HCT116 (cell line): ENCODE measurements around the gene PC. TPM values are rescaled to one million over a fixed set of nuclear protein-coding genes. Genes with fewer than 3 reads are reported as not detected.

Experiments
- ATAC-seq: fragments of 200-7000 bp; cut with Tn5 transposase; 2 replicates; pipeline ENCODE4 v1.9.1; 2020; ENCODE audit warnings: mild to moderate bottlenecking, moderate library complexity
- BruUV-seq: library from RNA; stranded (reverse); fragments of 400-500 nt; replicated peaks from 2 replicates; lab custom pipeline; 2021; lab: Mats Ljungman, UMichigan
- CTCF ChIA-PET: fragments of 300-600 bp; sonication (Branson Sonifier 250); formaldehyde crosslinking; loops from one replicate; lab custom pipeline; 2021; ENCODE audit warnings: antibody characterized with exemption; lab: Charles Lee
- POLR2A ChIA-PET: fragments of 300-600, 350-600 bp; sonication (Branson Sonifier 250); formaldehyde crosslinking; loops from one replicate; lab custom pipeline; 2021; ENCODE audit warnings: antibody characterized with exemption; lab: Charles Lee
- RAD21 ChIA-PET, 2 experiments: fragments of 300-600 bp; sonication (Branson Sonifier 250); formaldehyde crosslinking; loops; one replicate each; lab custom pipeline; 2023; ENCODE audit warnings: low total read pairs in 2 of 2; ENCODE audit not compliant: uncharacterized antibody in 2 of 2, unreplicated experiment in 2 of 2, low non-redundant PET in 1 of 2; lab: Charles Lee
- DNase-seq: peaks from one replicate; pipeline ENCODE4 v3.0.0-alpha.2; 2010; ENCODE audit warnings: low read depth, low spot score
- H2AFZ ChIP-seq: fragments of 200-600 bp; shearing (Covaris generic), sonication (generic); 2 replicates; pipeline ENCODE4 v1.6.1; 2017; ENCODE audit warnings: low read depth, mixed run types, mixed read lengths, antibody characterized with exemption, low read length; ENCODE audit not compliant: poor library complexity, severe bottlenecking
- H3K27ac ChIP-seq: 2 replicates; pipeline ENCODE4 v1.5.1; 2012; ENCODE audit warnings: low read depth, low read length
- H3K27me3 ChIP-seq: fragments of 200-600 bp; sonication (generic); 2 replicates; pipeline ENCODE4 v1.6.1; 2016; ENCODE audit warnings: mixed run types, low read length, mixed read lengths; ENCODE audit not compliant: insufficient read depth
- H3K36me3 ChIP-seq, 2 experiments: fragments of 200-500 bp in 1 of 2; fragments of 200-600 bp in 1 of 2; sonication (Bioruptor generic) in 1 of 2; sonication (generic) in 1 of 2; 2 replicates each; pipeline versions ENCODE4 v1.5.1 to v1.6.1; 2014 to 2016; ENCODE audit warnings: low read length in 2 of 2, inconsistent platforms in 1 of 2, mixed read lengths in 1 of 2, mixed run types in 1 of 2; ENCODE audit not compliant: insufficient read depth in 2 of 2, control insufficient read depth in 1 of 2
- H3K4me1 ChIP-seq, 2 experiments: fragments of 200-600 bp in 1 of 2; sonication (generic) in 1 of 2; 2 replicates each; pipeline versions ENCODE4 v1.5.1 to v1.6.1; 2012 to 2017; ENCODE audit warnings: low read length in 2 of 2, inconsistent platforms in 1 of 2, mild to moderate bottlenecking in 1 of 2, mixed read lengths in 1 of 2, mixed run types in 1 of 2, moderate library complexity in 1 of 2; ENCODE audit not compliant: insufficient read depth in 2 of 2, control insufficient read depth in 1 of 2
- H3K4me2 ChIP-seq: fragments of 200-600 bp; sonication (generic); 2 replicates; pipeline ENCODE4 v1.6.1; 2017; ENCODE audit warnings: mixed run types, low read length, mixed read lengths
- H3K4me3 ChIP-seq, 2 experiments: fragments of 200-600 bp in 1 of 2; sonication (generic) in 1 of 2; replicated peaks in 1 of 2; 2 replicates each; pipeline ENCODE4 v1.5.1; 2011 to 2016; ENCODE audit warnings: low read length in 2 of 2, control low read depth in 1 of 2, low read depth in 1 of 2, mild to moderate bottlenecking in 1 of 2, mixed read lengths in 1 of 2, mixed run types in 1 of 2
- H3K79me2 ChIP-seq: fragments of 200-600 bp; sonication (generic); 2 replicates; pipeline ENCODE4 v1.6.1; 2017; ENCODE audit warnings: mild to moderate bottlenecking, mixed run types, low read length, moderate library complexity, mixed read lengths; ENCODE audit not compliant: insufficient read depth
- H3K9ac ChIP-seq: fragments of 200-600 bp; sonication (generic); 2 replicates; pipeline ENCODE4 v1.6.1; 2016; ENCODE audit warnings: low read length, mixed read lengths
- H3K9me2 ChIP-seq: fragments of 200-600 bp; sonication (generic), shearing (Covaris generic); 2 replicates; pipeline ENCODE4 v1.6.1; 2017; ENCODE audit warnings: mixed run types, mild to moderate bottlenecking, moderate library complexity; ENCODE audit not compliant: insufficient read depth
- H3K9me3 ChIP-seq, 2 experiments: fragments of 200-500 bp in 1 of 2; fragments of 200-600 bp in 1 of 2; sonication (Bioruptor generic) in 1 of 2; sonication (generic) in 1 of 2; 2 replicates each; pipeline ENCODE4 v1.6.1; 2014 to 2017; ENCODE audit warnings: low read length in 2 of 2, mixed read lengths in 2 of 2, inconsistent platforms in 1 of 2, low read depth in 1 of 2, mild to moderate bottlenecking in 1 of 2, mixed run types in 1 of 2, moderate library complexity in 1 of 2; ENCODE audit not compliant: control insufficient read depth in 1 of 2, insufficient read depth in 1 of 2
- H4K20me1 ChIP-seq: fragments of 200-600 bp; sonication (generic), shearing (Covaris generic); 2 replicates; pipeline ENCODE4 v1.6.1; 2017; ENCODE audit warnings: mixed run types, mild to moderate bottlenecking, moderate library complexity; ENCODE audit not compliant: insufficient read depth
- ATF3 ChIP-seq: IDR thresholded peaks from 2 replicates; pipeline ENCODE4 v1.6.1; 2012
- CEBPB ChIP-seq: IDR thresholded peaks from 2 replicates; pipeline ENCODE4 v1.6.1; 2012; ENCODE audit warnings: low read depth
- CTCF ChIP-seq, 3 experiments: fragments of 200-600 bp in 1 of 3; sonication (generic) in 1 of 3; IDR thresholded peaks in 2 of 3; conservative IDR thresholded peaks in 1 of 3; 2 replicates each; pipeline ENCODE4 v1.5.1; 2012 to 2017; ENCODE audit warnings: low read depth in 2 of 3, low read length in 2 of 3, antibody characterized with exemption in 1 of 3, borderline replicate concordance in 1 of 3, control low read depth in 1 of 3, mild to moderate bottlenecking in 1 of 3, mixed read lengths in 1 of 3, mixed run types in 1 of 3, moderate library complexity in 1 of 3; ENCODE audit not compliant: insufficient read depth in 1 of 3
- ELF1 ChIP-seq: IDR thresholded peaks from 2 replicates; pipeline ENCODE4 v1.6.1; 2012; ENCODE audit warnings: low read depth, borderline replicate concordance
- EZH2phosphoT487 ChIP-seq: fragments of 200-600 bp; IDR thresholded peaks from 2 replicates; pipeline ENCODE4 v1.6.1; 2018; ENCODE audit warnings: antibody characterized with exemption, borderline replicate concordance
- FOSL1 ChIP-seq: IDR thresholded peaks from 2 replicates; pipeline ENCODE4 v1.6.1; 2012; ENCODE audit warnings: low read depth
- JUND ChIP-seq: IDR thresholded peaks from 2 replicates; pipeline ENCODE4 v1.6.1; 2012
- MAX ChIP-seq: IDR thresholded peaks from 2 replicates; pipeline ENCODE4 v1.6.1; 2012
- POLR2A ChIP-seq: IDR thresholded peaks from 2 replicates; pipeline ENCODE4 v1.7.0; 2011; ENCODE audit warnings: borderline replicate concordance; ENCODE audit not compliant: insufficient read depth, insufficient read length; ENCODE audit errors: extremely low read depth
- POLR2AphosphoS5 ChIP-seq: IDR thresholded peaks from 2 replicates; pipeline ENCODE4 v1.6.1; 2011; ENCODE audit warnings: mild to moderate bottlenecking, low read depth, low read length, moderate library complexity
- RAD21 ChIP-seq: IDR thresholded peaks from 2 replicates; pipeline ENCODE4 v1.6.1; 2012; ENCODE audit warnings: low read depth, mild to moderate bottlenecking
- SIN3A ChIP-seq: IDR thresholded peaks from 2 replicates; pipeline ENCODE4 v1.6.1; 2012; ENCODE audit warnings: low read depth
- SP1 ChIP-seq: IDR thresholded peaks from 2 replicates; pipeline ENCODE4 v1.6.1; 2012; ENCODE audit warnings: low read depth
- TCF7L2 ChIP-seq: IDR thresholded peaks from 2 replicates; pipeline ENCODE4 v1.7.0; 2011; ENCODE audit warnings: borderline replicate concordance, inconsistent platforms; ENCODE audit not compliant: insufficient read depth, insufficient read length; ENCODE audit errors: extremely low read depth
- ZBTB33 ChIP-seq: IDR thresholded peaks from 2 replicates; pipeline ENCODE4 v1.6.1; 2011; ENCODE audit warnings: mild to moderate bottlenecking, low read length, moderate library complexity; ENCODE audit not compliant: insufficient replicate concordance; ENCODE audit errors: extremely low read depth
- ZFX ChIP-seq: fragments of 450-650 bp; IDR thresholded peaks from 2 replicates; pipeline ENCODE4 v1.6.1; 2017
- ZNF274 ChIP-seq: fragments of 200-500 bp; sonication (Bioruptor generic); IDR thresholded peaks from 2 replicates; pipeline ENCODE4 v1.6.1; 2014; ENCODE audit warnings: mild to moderate bottlenecking, low read depth, low read length, inconsistent platforms
- intact Hi-C: fragments of 100-400 bp; cut with micrococcal nuclease; formaldehyde crosslinking; loops from 2 replicates; pipeline ENCODE4 v1.10.0; 2022
- total RNA-seq: library from RNA; stranded (reverse); gene quantifications from one replicate; pipeline ENCODE4 v1.2.1, GENCODE V29; 2021; ENCODE audit not compliant: unreplicated experiment

PC gene
- total RNA-seq, 1 experiment from 2014 or later, result 24.1 TPM

GRCh38 chr11:67002297-67002913 is 44.2 kb upstream of the PC start:
- no peaks in the 10 kb centered on the region for H3K9me2 ChIP-seq
- POLR2A ChIA-PET, result interaction anchor here (1.2 kb wide), 1 partner anchor 10 kb away, joined by 3 read pairs; no protein-coding TSS in a partner anchor
- H3K27me3 ChIP-seq, result no peaks in the 10 kb centered on the region
- no peak overlapping the region for H2AFZ ChIP-seq
- BruUV-seq, result no TSS peak
- H3K79me2 ChIP-seq, result no peaks in the 10 kb centered on the region
- no peak overlapping the region for H3K9ac ChIP-seq
- H3K9me3 ChIP-seq, result no peaks in the 10 kb centered on the region
- no peak overlapping the region for H3K4me2 ChIP-seq
- DNase-seq (no peak), ATAC-seq (no peak)
- intact Hi-C loops, result no loop called here
- no peaks in the 10 kb centered on the region for H3K36me3 ChIP-seq
- CTCF ChIA-PET, result no interaction called here
- no peak for TF ChIP-seq EZH2phosphoT487
- no peak for TF ChIP-seq FOSL1
- no peak for TF ChIP-seq CTCF (IDR thresholded peaks at IDR 0.05 in 2 of 3, conservative IDR thresholded peaks at IDR 0.05 in 1 of 3; ENCODE audit: borderline replicate concordance in 1 of 3, insufficient read depth in 1 of 3, low read depth in 2 of 3, low read length in 2 of 3)
- TF ChIP-seq ELF1, result no peak
- no peak for TF ChIP-seq CEBPB
- TF ChIP-seq SP1, result no peak
- RAD21 ChIA-PET, result no interaction called here
- no peak overlapping the region for H3K4me3 ChIP-seq
- peaks cover 5 to 13% of the 10 kb centered on the region in 2 experiments; a peak in 3 of 4 replicates for H3K4me1 ChIP-seq
- no peak overlapping the region for H3K27ac ChIP-seq
- no peaks in the 10 kb centered on the region for H4K20me1 ChIP-seq

- DNase-seq (no peak), ATAC-seq (no peak)
- H3K36me3 ChIP-seq, result no peaks in the 10 kb centered on the region
- no peaks in the 10 kb centered on the region for H3K79me2 ChIP-seq
- CTCF ChIA-PET, result interaction anchor here (1.2 kb wide), 1 partner anchor 20 kb away, joined by 3 read pairs; no protein-coding TSS in a partner anchor
- no TSS peak for BruUV-seq
- POLR2A ChIA-PET, result no interaction called here
- H3K27ac ChIP-seq, result no peak overlapping the region
- intact Hi-C loops, result no loop called here
- no peaks in the 10 kb centered on the region for H3K27me3 ChIP-seq
- H3K4me2 ChIP-seq, result no peak overlapping the region
- no peak overlapping the region for H3K9ac ChIP-seq
- peaks cover 3 to 8% of the 10 kb centered on the region in 2 experiments; a peak in 2 of 4 replicates for H3K4me1 ChIP-seq
- no peak overlapping the region for H3K4me3 ChIP-seq
- RAD21 ChIA-PET, result no interaction called here
- no peak overlapping the region for H2AFZ ChIP-seq
- H3K9me3 ChIP-seq, result no peaks in the 10 kb centered on the region
- H4K20me1 ChIP-seq, result no peaks in the 10 kb centered on the region
- H3K9me2 ChIP-seq, result no peaks in the 10 kb centered on the region
- TF ChIP-seq SIN3A (no peak), EZH2phosphoT487 (no peak), ZFX (no peak), POLR2AphosphoS5 (no peak), POLR2A (no peak), ZBTB33 (no peak), MAX (no peak), TCF7L2 (no peak), ATF3 (no peak), FOSL1 (no peak), RAD21 (no peak), ZNF274 (no peak), JUND (no peak)
Observed at GRCh38 chr11:67001332-67001731, 43.1 kb upstream of the PC start.
